CD14-positive monocyte (primary cell): ENCODE data around the gene IGSF8. TPM values are rescaled to one million over a fixed set of nuclear protein-coding genes. Genes with fewer than 3 reads are reported as not detected.

Experiments used
- DNase-seq, 3 donors: peaks; one replicate each; pipeline ENCODE4 v3.0.0-alpha.2; 2011 to 2022
- H2AFZ ChIP-seq: 2 replicates; pipeline ENCODE4 v1.6.0; 2012; ENCODE audit warnings: mild to moderate bottlenecking, low read depth, low read length, inconsistent platforms; ENCODE audit not compliant: insufficient read depth, poor library complexity, severe bottlenecking
- H3K27ac ChIP-seq, 2 donors: 1 replicate in 1 of 2; 2 replicates in 1 of 2; pipeline ENCODE4 v1.5.1; 2012 to 2013; ENCODE audit warnings: low read length in 2 of 2, control low read depth in 1 of 2, inconsistent platforms in 1 of 2, low read depth in 1 of 2, mild to moderate bottlenecking in 1 of 2
- H3K27me3 ChIP-seq, 2 donors: one replicate each; pipeline versions ENCODE4 v1.6.0 to v1.6.1; 2011 to 2013; ENCODE audit warnings: low read length in 2 of 2; ENCODE audit not compliant: control insufficient read depth in 2 of 2, insufficient read depth in 2 of 2
- H3K36me3 ChIP-seq, 2 donors: replicated peaks in 1 of 2; 1 replicate in 1 of 2; 2 replicates in 1 of 2; pipeline versions ENCODE4 v1.5.1 to v1.6.1; 2012 to 2013; ENCODE audit warnings: low read length in 2 of 2, control low read depth in 1 of 2, inconsistent platforms in 1 of 2, mild to moderate bottlenecking in 1 of 2; ENCODE audit not compliant: insufficient read depth in 2 of 2, control insufficient read depth in 1 of 2
- H3K4me1 ChIP-seq, 2 donors: 1 replicate in 1 of 2; 2 replicates in 1 of 2; pipeline versions ENCODE4 v1.5.1 to v1.6.1; 2012 to 2013; ENCODE audit warnings: low read length in 2 of 2, control low read depth in 1 of 2, inconsistent platforms in 1 of 2, mild to moderate bottlenecking in 1 of 2, moderate library complexity in 1 of 2; ENCODE audit not compliant: insufficient read depth in 2 of 2, control insufficient read depth in 1 of 2
- H3K4me2 ChIP-seq: replicated peaks from 2 replicates; pipeline ENCODE3; 2012; ENCODE audit warnings: low read length, moderate library complexity, mild to moderate bottlenecking; ENCODE audit not compliant: poor library complexity, severe bottlenecking; ENCODE audit errors: extremely low read depth
- H3K4me3 ChIP-seq, 3 experiments: fragments of 200-600 bp in 1 of 3; sonication (generic) in 1 of 3; replicated peaks in 1 of 3; 1 replicate in 2 of 3; 2 replicates in 1 of 3; pipeline ENCODE4 v1.5.1; 2011 to 2013; ENCODE audit warnings: low read length in 3 of 3, mild to moderate bottlenecking in 3 of 3, control low read depth in 2 of 3, low read depth in 2 of 3, inconsistent platforms in 1 of 3, moderate library complexity in 1 of 3
- H3K79me2 ChIP-seq: 2 replicates; pipeline ENCODE4 v1.6.0; 2012; ENCODE audit warnings: mild to moderate bottlenecking, control low read depth, inconsistent platforms, low read length, moderate library complexity; ENCODE audit not compliant: insufficient read depth
- H3K9ac ChIP-seq: 2 replicates; pipeline ENCODE4 v1.6.0; 2017; ENCODE audit warnings: low read length, mild to moderate bottlenecking; ENCODE audit not compliant: insufficient read depth, poor library complexity, severe bottlenecking
- H3K9me3 ChIP-seq, 2 donors: replicated peaks in 1 of 2; 1 replicate in 1 of 2; 2 replicates in 1 of 2; pipeline versions ENCODE4 v1.5.1 to v1.6.1; 2012 to 2013; ENCODE audit warnings: low read length in 2 of 2, control low read depth in 1 of 2; ENCODE audit not compliant: control insufficient read depth in 1 of 2, insufficient read depth in 1 of 2
- H4K20me1 ChIP-seq: 2 replicates; pipeline ENCODE4 v1.6.0; 2012; ENCODE audit warnings: mild to moderate bottlenecking, low read length, control low read depth, moderate library complexity; ENCODE audit not compliant: insufficient read depth
- H3K27ac Mint-ChIP-seq, 7 donors: one replicate each; pipeline ENCODE4 v1.8.0; 2020; ENCODE audit warnings: mild to moderate bottlenecking in 7 of 7, mixed read lengths in 7 of 7, moderate library complexity in 6 of 7, inconsistent platforms in 2 of 7
- H3K27me3 Mint-ChIP-seq, 3 donors: one replicate each; pipeline ENCODE4 v1.8.0; 2021 to 2022; ENCODE audit warnings: low read depth in 3 of 3, mild to moderate bottlenecking in 3 of 3, mixed read lengths in 3 of 3, moderate library complexity in 3 of 3, inconsistent platforms in 1 of 3
- H3K36me3 Mint-ChIP-seq, 2 donors: one replicate each; pipeline ENCODE4 v1.8.0; 2020; ENCODE audit warnings: mixed read lengths in 2 of 2, inconsistent platforms in 1 of 2, mild to moderate bottlenecking in 1 of 2
- H3K4me1 Mint-ChIP-seq: one replicate; pipeline ENCODE4 v1.8.0; 2020; ENCODE audit warnings: mild to moderate bottlenecking, mixed read lengths
- H3K4me3 Mint-ChIP-seq, 2 donors: one replicate each; pipeline ENCODE4 v1.8.0; 2020; ENCODE audit warnings: mild to moderate bottlenecking in 2 of 2, mixed read lengths in 2 of 2, moderate library complexity in 1 of 2
- H3K9me3 Mint-ChIP-seq, 7 donors: one replicate each; pipeline ENCODE4 v1.8.0; 2020 to 2022; ENCODE audit warnings: mixed read lengths in 7 of 7, mild to moderate bottlenecking in 6 of 7, moderate library complexity in 6 of 7, inconsistent platforms in 2 of 7
- CTCF ChIP-seq: fragments of 200-600 bp; IDR thresholded peaks from one replicate; pipeline ENCODE4 v1.8.0; 2022; ENCODE audit warnings: antibody characterized with exemption, mild to moderate bottlenecking
- WGBS: methylation state at CpG from one replicate; pipeline ENCODE4 v1.1.5; 2013; ENCODE audit warnings: missing lambda C conversion rate; ENCODE audit not compliant: insufficient coverage; 5-methylcytosine and 5-hydroxymethylcytosine counted together
- intact Hi-C, 2 donors: fragments of 100-400 bp; cut with micrococcal nuclease; formaldehyde crosslinking; loops; one replicate each; pipeline versions ENCODE4 v1.15.0 to v1.15.1; 2023
- polyA plus RNA-seq, 3 donors: library from polyadenylated mRNA; depleted of rRNA in 1 of 3; unstranded in 2 of 3; stranded (reverse) in 1 of 3; fragments of 300-500 nt in 2 of 3; fragments of >200 nt in 1 of 3; fragmentation: Illumina TruSeq in 2 of 3; gene quantifications; 1 replicate in 2 of 3; 2 replicates in 1 of 3; pipeline ENCODE4 v1.2.3, GENCODE V29; 2012 to 2021

The IGSF8 gene
- polyA plus RNA-seq, 3 donors: 9.6 to 23.9 (median 10.8) TPM

- Mint-ChIP-seq H3K9me3 (peaks cover 0 to 9% (median 0%) of the 10 kb centered on the region in 7 donors), H3K4me3 (no peak overlapping the region), H3K27ac (no peak overlapping the region), H3K4me1 (peaks cover 12% of the 10 kb centered on the region), H3K27me3 (peaks cover 21 to 43% (median 37%) of the 10 kb centered on the region in 3 donors), H3K36me3 (peaks cover 7 to 21% of the 10 kb centered on the region in 2 donors)
- Histone ChIP-seq H3K27ac (no peak overlapping the region), H3K4me2 (no peak overlapping the region), H3K4me1 (peaks cover 3 to 11% of the 10 kb centered on the region in 2 donors), H3K79me2 (no peaks in the 10 kb centered on the region), H3K4me3 (no peak overlapping the region), H3K9ac (no peak overlapping the region), H3K27me3 (peaks cover 16 to 35% of the 10 kb centered on the region in 2 donors), H3K9me3 (no peaks in the 10 kb centered on the region), H4K20me1 (no peaks in the 10 kb centered on the region), H2AFZ (no peak overlapping the region), H3K36me3 (peaks cover 3 to 15% of the 10 kb centered on the region in 2 donors)
- no peak for TF ChIP-seq CTCF
- no peak for DNase-seq
- no CpG with 5 or more reads among the region's 5 CpGs for WGBS
- intact Hi-C loops: loop anchor here in 1 of 2 donors (5.0 kb wide), 3 partner anchors 149 to 206 kb away; no protein-coding TSS in a partner anchor
These were observed 11.9 kb downstream of the IGSF8 start for GRCh38 chr1:160086456-160086892.

DNA sequence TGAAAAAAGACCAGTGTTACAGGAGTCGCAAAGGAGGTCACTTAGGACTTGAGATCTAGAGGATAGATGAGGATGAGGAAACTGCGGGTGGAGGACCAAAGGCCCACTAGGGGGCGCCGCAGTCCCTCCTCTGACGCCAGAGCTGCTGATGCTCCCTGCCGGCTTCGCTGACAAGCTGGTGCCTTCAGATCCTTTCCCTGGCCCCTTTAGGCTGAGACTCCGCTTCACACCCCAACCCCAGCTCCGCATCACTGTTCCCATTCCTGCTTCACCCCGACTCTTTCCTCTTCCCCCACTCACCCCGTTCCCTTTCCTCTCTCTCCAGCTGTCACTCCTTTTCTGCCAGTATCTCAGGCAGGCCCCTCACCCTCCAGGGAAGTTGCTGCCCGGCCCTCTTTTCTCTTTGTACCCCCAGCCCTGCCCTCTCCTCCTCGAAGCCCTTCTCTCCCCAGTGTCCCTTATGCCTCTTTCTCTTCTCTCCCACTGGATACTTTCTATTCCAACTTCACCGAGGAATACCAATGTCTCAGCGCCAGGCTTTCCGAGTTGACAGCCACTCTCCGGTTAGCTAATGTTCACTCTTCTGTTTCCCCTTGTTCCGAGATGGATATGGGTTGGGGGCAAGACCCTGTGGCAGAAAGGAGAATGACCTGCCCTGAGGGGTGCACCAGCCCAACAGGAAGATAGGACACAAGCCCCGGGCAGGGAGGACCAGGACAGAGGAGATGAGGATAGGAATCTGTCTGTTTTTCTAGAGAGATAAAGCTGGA is 12.5 kb downstream of the IGSF8 start:
- Histone ChIP-seq H3K27ac (no peak overlapping the region), H3K9ac (no peak overlapping the region), H3K9me3 (no peaks in the 10 kb centered on the region), H3K27me3 (peaks cover 17 to 40% of the 10 kb centered on the region in 2 donors), H4K20me1 (no peaks in the 10 kb centered on the region), H2AFZ (no peak overlapping the region), H3K4me3 (no peak overlapping the region), H3K4me1 (peaks cover 3 to 11% of the 10 kb centered on the region in 2 donors), H3K36me3 (peaks cover 0 to 9% of the 10 kb centered on the region in 2 donors), H3K79me2 (no peaks in the 10 kb centered on the region), H3K4me2 (no peak overlapping the region)
- peak overlapping the region in 1 of 7 donors; percentile 37 for H3K27ac Mint-ChIP-seq
- DNase-seq: peak; percentile 64 to 77 (median 75)
- H3K9me3 Mint-ChIP-seq: peaks cover 0 to 9% (median 0%) of the 10 kb centered on the region in 7 donors
- TF ChIP-seq CTCF: peak; percentile 90
- peaks cover 16% of the 10 kb centered on the region for H3K4me1 Mint-ChIP-seq
- H3K36me3 Mint-ChIP-seq: peaks cover 4 to 19% of the 10 kb centered on the region in 2 donors
- intact Hi-C loops: loop anchor here in 1 of 2 donors (5.0 kb wide), 3 partner anchors 149 to 206 kb away; no protein-coding TSS in a partner anchor
- H3K4me3 Mint-ChIP-seq: no peak overlapping the region
- WGBS: 60% methylated on average over 17 of the region's 19 CpGs
- peaks cover 26 to 49% (median 42%) of the 10 kb centered on the region in 3 donors for H3K27me3 Mint-ChIP-seq
